Ovary (tissue), 3 donors: Measurements from ENCODE around the gene BRIP1.

Source experiments
- CTCF ChIP-seq, 3 donors: fragments of 450-650 bp in 2 of 3; fragments of 200-600 bp in 1 of 3; IDR thresholded peaks; one replicate each; pipeline versions ENCODE4 v1.5.1 to v1.8.0; 2016 to 2022; ENCODE audit warnings: antibody characterized with exemption in 3 of 3, mild to moderate bottlenecking in 1 of 3
- EP300 ChIP-seq: sonication (generic); formaldehyde crosslinking; IDR thresholded peaks from one replicate; pipeline ENCODE4 v1.6.1; 2017; ENCODE audit warnings: antibody characterized with exemption
- POLR2A ChIP-seq: fragments of 450-650 bp; IDR thresholded peaks from one replicate; pipeline ENCODE4 v1.6.1; 2017; ENCODE audit warnings: antibody characterized with exemption, mild to moderate bottlenecking, moderate library complexity
- donor health status: DM: no; HTN: no; CAD: no.

- TF ChIP-seq POLR2A (no peak), CTCF (IDR thresholded peaks at IDR 0.05) (no peak), EP300 (no peak)
Observed at GRCh38 chr17:61738249-61738648, 125.1 kb downstream of the BRIP1 start.
